RWPE2 (cell line): ENCODE data around the gene TPM4.

Experiments
- ATAC-seq: fragments of 200-7000 bp; cut with Tn5 transposase; 3 replicates; pipeline ENCODE4 v1.9.1; 2021; ENCODE audit warnings: low read depth
- DNase-seq: peaks from one replicate; pipeline ENCODE4 v3.0.0-alpha.2; 2020; ENCODE audit warnings: low spot score
- H3K27ac ChIP-seq: fragments of 450-650 bp; 2 replicates; pipeline ENCODE4 v1.5.1; 2017; ENCODE audit warnings: mild to moderate bottlenecking; ENCODE audit not compliant: poor library complexity, severe bottlenecking
- H3K27me3 ChIP-seq: fragments of 250-450 bp; sonication (Bioruptor Pico); 2 replicates; pipeline ENCODE4 v1.5.1; 2021; ENCODE audit warnings: mild to moderate bottlenecking, moderate library complexity; ENCODE audit not compliant: insufficient read depth, poor library complexity, severe bottlenecking
- H3K36me3 ChIP-seq: fragments of 250-450 bp; sonication (Bioruptor Pico); 2 replicates; pipeline ENCODE4 v1.5.1; 2020; ENCODE audit warnings: low read depth, mild to moderate bottlenecking, moderate library complexity
- H3K4me1 ChIP-seq: fragments of 250-450 bp; sonication (Bioruptor Pico); 2 replicates; pipeline ENCODE4 v1.5.1; 2021; ENCODE audit warnings: mild to moderate bottlenecking, moderate library complexity; ENCODE audit not compliant: insufficient read depth, poor library complexity, severe bottlenecking
- H3K4me3 ChIP-seq: fragments of 250-450 bp; sonication (Bioruptor Pico); 2 replicates; pipeline ENCODE4 v1.5.1; 2021; ENCODE audit warnings: mild to moderate bottlenecking, moderate library complexity; ENCODE audit not compliant: severe bottlenecking
- H3K9me3 ChIP-seq: fragments of 250-450 bp; sonication (Bioruptor Pico); 2 replicates; pipeline ENCODE4 v1.5.1; 2021; ENCODE audit warnings: mild to moderate bottlenecking, moderate library complexity; ENCODE audit not compliant: severe bottlenecking
- TF ChIP-seq, protein P1 (sequence below): fragments of 450-650 bp; IDR thresholded peaks from one replicate; pipeline ENCODE4 v1.5.1; 2017; ENCODE audit warnings: mild to moderate bottlenecking, moderate library complexity; ENCODE audit not compliant: poor library complexity, severe bottlenecking

TPM4 gene

DNA sequence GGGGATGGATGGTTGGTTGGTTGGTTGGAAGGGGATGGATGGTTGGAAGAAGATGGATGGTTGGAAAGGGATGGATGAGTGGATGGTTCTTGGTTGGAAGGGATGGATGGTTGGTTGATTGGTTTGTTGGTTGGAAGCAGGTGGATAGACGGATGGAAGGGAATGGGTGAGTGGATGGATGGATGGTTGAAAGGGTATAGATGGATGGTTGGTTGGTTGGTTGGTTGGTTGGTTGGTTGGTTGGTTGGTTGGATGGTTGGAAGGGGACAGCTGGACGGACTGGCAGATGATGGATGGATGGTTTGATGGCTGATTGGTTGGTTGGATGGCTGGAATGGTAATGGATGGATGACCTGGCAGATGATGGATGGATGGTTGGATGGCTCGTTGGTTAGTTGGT, 55.4 kb downstream of the TPM4 start:
- Histone ChIP-seq H3K36me3 (peaks cover 65% of the 10 kb centered on the region), H3K9me3 (no peaks in the 10 kb centered on the region), H3K4me1 (no peaks in the 10 kb centered on the region), H3K4me3 (no peak overlapping the region), H3K27ac (no peak overlapping the region), H3K27me3 (no peaks in the 10 kb centered on the region)
- ATAC-seq (no peak), DNase-seq (no peak)
- TF ChIP-seq, protein P1, sequence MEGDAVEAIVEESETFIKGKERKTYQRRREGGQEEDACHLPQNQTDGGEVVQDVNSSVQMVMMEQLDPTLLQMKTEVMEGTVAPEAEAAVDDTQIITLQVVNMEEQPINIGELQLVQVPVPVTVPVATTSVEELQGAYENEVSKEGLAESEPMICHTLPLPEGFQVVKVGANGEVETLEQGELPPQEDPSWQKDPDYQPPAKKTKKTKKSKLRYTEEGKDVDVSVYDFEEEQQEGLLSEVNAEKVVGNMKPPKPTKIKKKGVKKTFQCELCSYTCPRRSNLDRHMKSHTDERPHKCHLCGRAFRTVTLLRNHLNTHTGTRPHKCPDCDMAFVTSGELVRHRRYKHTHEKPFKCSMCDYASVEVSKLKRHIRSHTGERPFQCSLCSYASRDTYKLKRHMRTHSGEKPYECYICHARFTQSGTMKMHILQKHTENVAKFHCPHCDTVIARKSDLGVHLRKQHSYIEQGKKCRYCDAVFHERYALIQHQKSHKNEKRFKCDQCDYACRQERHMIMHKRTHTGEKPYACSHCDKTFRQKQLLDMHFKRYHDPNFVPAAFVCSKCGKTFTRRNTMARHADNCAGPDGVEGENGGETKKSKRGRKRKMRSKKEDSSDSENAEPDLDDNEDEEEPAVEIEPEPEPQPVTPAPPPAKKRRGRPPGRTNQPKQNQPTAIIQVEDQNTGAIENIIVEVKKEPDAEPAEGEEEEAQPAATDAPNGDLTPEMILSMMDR: no peak

DNA sequence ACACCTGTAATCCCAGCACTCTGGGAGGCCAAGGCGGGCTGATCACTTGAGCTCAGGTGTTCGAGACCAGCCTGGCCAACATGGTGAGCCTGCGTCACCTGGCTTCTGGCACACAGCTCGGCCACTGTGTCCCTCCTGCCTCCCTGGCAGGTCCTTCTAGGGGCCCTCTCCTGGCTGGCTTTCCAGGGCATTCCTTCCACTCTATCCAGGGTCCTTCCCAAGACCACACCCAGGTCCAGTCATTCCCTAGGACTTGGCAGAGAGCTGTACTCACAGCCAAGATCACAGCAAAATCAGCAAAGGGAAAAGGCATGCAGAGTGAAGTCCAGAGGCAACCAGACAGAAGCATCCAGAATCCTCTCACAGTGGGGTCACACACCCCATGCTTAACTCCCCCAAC, 57.5 kb downstream of the TPM4 start:
- TF ChIP-seq, protein P1: no peak
- ATAC-seq (peak; percentile 45; the same call in 1 of the 3 replicates), DNase-seq (no peak)
- H3K27me3 ChIP-seq: no peaks in the 10 kb centered on the region
- H3K4me3 ChIP-seq: no peak overlapping the region
- H3K36me3 ChIP-seq: peaks cover 45% of the 10 kb centered on the region
- no peaks in the 10 kb centered on the region for H3K9me3 ChIP-seq
- no peaks in the 10 kb centered on the region for H3K4me1 ChIP-seq
- no peak overlapping the region for H3K27ac ChIP-seq

DNA sequence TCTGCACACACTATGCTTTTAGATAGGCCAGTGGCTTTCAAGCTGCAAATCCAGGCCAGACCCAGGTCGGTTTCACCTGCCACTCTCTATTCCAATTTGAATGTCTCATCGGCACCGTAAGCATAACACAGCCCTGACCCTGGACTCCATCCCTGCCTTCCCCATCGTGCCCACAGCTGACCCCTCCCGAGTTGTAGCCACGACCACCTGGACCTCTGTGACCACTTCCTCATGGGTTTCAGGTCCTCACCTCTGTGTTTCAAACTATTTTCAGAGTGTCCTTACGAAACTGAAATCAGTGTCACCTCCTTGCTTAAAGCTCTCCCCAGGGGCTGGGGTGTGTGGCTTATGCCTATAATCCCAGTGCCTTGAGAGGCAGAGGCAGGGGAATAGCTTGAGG, 58.2 kb downstream of the TPM4 start:
- TF ChIP-seq, protein P1: no peak
- DNase-seq: no peak
- Histone ChIP-seq H3K4me3 (no peak overlapping the region), H3K36me3 (peaks cover 38% of the 10 kb centered on the region), H3K9me3 (no peaks in the 10 kb centered on the region), H3K4me1 (no peaks in the 10 kb centered on the region), H3K27me3 (no peaks in the 10 kb centered on the region), H3K27ac (no peak overlapping the region)
- no peak for ATAC-seq

DNA sequence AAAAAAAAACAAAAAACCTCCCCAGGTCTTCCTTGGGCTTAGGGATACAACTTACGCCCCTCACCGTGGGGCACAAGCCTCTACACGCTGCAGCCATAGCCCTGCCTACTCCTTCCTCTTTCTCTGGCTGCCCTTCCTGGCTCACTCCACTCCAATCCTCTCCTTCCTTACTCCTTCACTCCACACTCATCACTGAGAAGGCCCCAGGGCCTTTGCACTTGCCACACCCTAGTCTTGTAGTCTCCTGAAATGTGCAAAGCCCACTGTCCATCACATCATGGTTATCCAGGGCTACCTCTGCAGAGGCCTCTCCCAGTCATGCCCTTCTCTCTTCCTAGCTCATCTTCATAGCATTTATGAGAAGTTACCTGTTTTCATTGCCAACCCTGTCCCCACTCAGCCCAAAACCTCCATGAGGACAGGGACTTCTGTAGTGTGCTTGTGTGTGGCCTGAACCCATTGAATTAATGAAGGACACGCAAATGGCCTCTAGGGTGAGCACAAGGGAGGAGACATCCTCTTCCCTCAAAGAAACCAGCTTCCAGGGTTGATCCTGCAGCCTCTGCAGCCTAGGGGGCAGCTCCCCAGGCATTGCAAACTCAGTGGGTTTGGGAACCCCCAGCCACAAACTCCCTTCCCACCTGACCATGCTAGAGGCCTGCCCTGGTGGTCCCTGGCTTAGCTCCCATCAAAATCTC, 59.3 kb downstream of the TPM4 start:
- peaks cover 27% of the 10 kb centered on the region for H3K36me3 ChIP-seq
- H3K9me3 ChIP-seq: no peaks in the 10 kb centered on the region
- H3K27me3 ChIP-seq: no peaks in the 10 kb centered on the region
- DNase-seq: no peak
- ATAC-seq: no peak
- TF ChIP-seq, protein P1: no peak
- no peaks in the 10 kb centered on the region for H3K4me1 ChIP-seq
- no peak overlapping the region for H3K4me3 ChIP-seq
- no peak overlapping the region for H3K27ac ChIP-seq

DNA sequence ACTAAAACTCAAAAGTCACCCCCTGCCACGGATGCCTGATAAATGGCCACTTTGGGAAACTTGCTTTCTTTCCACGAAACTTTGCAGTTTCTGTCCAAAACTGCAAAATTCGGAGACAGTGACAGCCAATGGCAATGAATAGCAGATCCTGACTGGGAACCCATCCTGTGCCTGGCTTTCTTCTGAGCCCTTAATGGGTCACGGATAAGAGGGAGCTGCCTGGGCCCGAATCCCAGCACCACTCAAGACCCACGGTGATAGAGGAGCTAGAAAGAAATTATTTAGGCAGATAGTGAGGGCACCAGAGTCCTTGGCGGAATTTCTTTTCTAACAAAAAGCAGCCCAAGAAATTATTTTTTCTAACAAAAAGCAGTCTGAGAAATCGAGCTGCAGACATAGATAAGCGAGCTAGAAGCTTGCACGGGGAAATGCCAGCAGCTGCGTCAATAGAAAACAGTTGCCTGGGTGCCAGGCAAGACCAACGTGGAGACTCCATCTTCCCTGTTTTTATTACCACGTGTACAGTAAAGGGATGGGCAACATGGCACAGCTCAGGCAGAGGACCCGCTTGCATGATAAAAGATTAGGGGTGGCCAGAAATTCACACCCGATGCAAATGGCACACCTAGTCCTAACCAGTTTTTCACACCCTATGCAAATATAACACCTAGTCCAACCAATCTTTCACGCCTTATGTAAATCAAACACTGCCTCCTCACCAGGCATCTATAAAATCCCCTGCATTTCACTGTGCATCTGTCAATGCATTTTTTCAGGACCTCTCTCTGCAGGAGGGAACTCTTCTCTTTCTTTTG, 60.1 kb downstream of the TPM4 start:
- Histone ChIP-seq H3K9me3 (no peaks in the 10 kb centered on the region), H3K27ac (no peak overlapping the region), H3K36me3 (peaks cover 19% of the 10 kb centered on the region), H3K27me3 (no peaks in the 10 kb centered on the region), H3K4me3 (no peak overlapping the region), H3K4me1 (no peaks in the 10 kb centered on the region)
- no peak for DNase-seq
- TF ChIP-seq, protein P1: no peak
- ATAC-seq: peak; percentile 10; the same call in 1 of the 3 replicates
